HEK293 (cell line): ENCODE data around the gene FBXO2.
"Not testable (repeated sequence)": the region's sequence is repeated elsewhere in the genome, so short reads cannot be mapped to it uniquely, and the experiment has no call there.

Experiments
- CTCF ChIA-PET: fragments of 350-600 bp; formaldehyde crosslinking; extraction: SDS; loops from one replicate; lab custom pipeline; 2021; ENCODE audit warnings: antibody characterized with exemption; lab: Yijun Ruan, JAX
- POLR2A ChIA-PET: fragments of 300-600 bp; formaldehyde crosslinking; extraction: SDS; loops from one replicate; lab custom pipeline; 2020; ENCODE audit warnings: antibody characterized with exemption, inconsistent platforms; lab: Yijun Ruan, JAX
- H3K27ac ChIP-seq: fragments of 200-500 bp; sonication (Bioruptor generic); 2 replicates; pipeline ENCODE4 v1.5.1; 2014; ENCODE audit warnings: low read depth, low read length, control low read depth, inconsistent platforms; ENCODE audit errors: extremely low read depth
- H3K36me3 ChIP-seq, 2 experiments: fragments of 200-500 bp in 1 of 2; sonication (Bioruptor generic) in 1 of 2; 1 replicate in 1 of 2; 2 replicates in 1 of 2; pipeline ENCODE4 v1.5.1; 2014 to 2017; ENCODE audit warnings: inconsistent platforms in 2 of 2, low read length in 2 of 2; ENCODE audit not compliant: control insufficient read depth in 2 of 2, insufficient read depth in 1 of 2
- H3K4me1 ChIP-seq: fragments of 200-500 bp; sonication (Bioruptor generic); 2 replicates; pipeline ENCODE4 v1.5.1; 2014; ENCODE audit warnings: mild to moderate bottlenecking, low read length, inconsistent platforms; ENCODE audit not compliant: control insufficient read depth, insufficient read depth
- H3K4me3 ChIP-seq: 2 replicates; pipeline ENCODE4 v1.5.1; 2011; ENCODE audit warnings: low read depth, mild to moderate bottlenecking, control low read depth, low read length, moderate library complexity
- H3K9me3 ChIP-seq: fragments of 200-500 bp; sonication (Bioruptor generic); 2 replicates; pipeline ENCODE4 v1.5.1; 2014; ENCODE audit warnings: low read depth, low read length, inconsistent platforms; ENCODE audit not compliant: control insufficient read depth, insufficient read depth
- KLF16 ChIP-seq: fragments of 450-650 bp; formaldehyde crosslinking; IDR thresholded peaks from 2 replicates; pipeline ENCODE4 v1.5.1; 2017; ENCODE audit warnings: missing biosample characterization, missing genetic modification characterization
- SETDB1 ChIP-seq: IDR thresholded peaks from one replicate; pipeline ENCODE4 v1.6.1; 2017; ENCODE audit warnings: mild to moderate bottlenecking, low read length, moderate library complexity, mixed read lengths; ENCODE audit not compliant: insufficient read length
- SP3 ChIP-seq: fragments of 450-650 bp; formaldehyde crosslinking; IDR thresholded peaks from 2 replicates; pipeline ENCODE4 v1.5.1; 2016; ENCODE audit warnings: missing biosample characterization, missing genetic modification characterization
- ZNF391 ChIP-seq: fragments of 450-650 bp; formaldehyde crosslinking; IDR thresholded peaks from 2 replicates; pipeline ENCODE4 v1.5.1; 2016; ENCODE audit warnings: low read depth, missing biosample characterization, missing genetic modification characterization, borderline replicate concordance
- ZNF501 ChIP-seq: fragments of 450-650 bp; formaldehyde crosslinking; IDR thresholded peaks from 2 replicates; pipeline ENCODE4 v1.5.1; 2016; ENCODE audit warnings: missing biosample characterization, missing genetic modification characterization
- ZNF561 ChIP-seq: fragments of 450-650 bp; IDR thresholded peaks from 2 replicates; pipeline ENCODE4 v1.5.1; 2018; ENCODE audit warnings: missing biosample characterization, missing genetic modification characterization, borderline replicate concordance
- ZNF654 ChIP-seq: fragments of 450-650 bp; formaldehyde crosslinking; IDR thresholded peaks from 2 replicates; pipeline ENCODE4 v1.5.1; 2016; ENCODE audit warnings: low read depth, missing biosample characterization, missing genetic modification characterization
- ZNF660 ChIP-seq: fragments of 450-650 bp; IDR thresholded peaks from 2 replicates; pipeline ENCODE4 v1.5.1; 2018; ENCODE audit warnings: missing biosample characterization, mild to moderate bottlenecking, missing genetic modification characterization
- ZNF664 ChIP-seq: fragments of 450-650 bp; formaldehyde crosslinking; IDR thresholded peaks from 2 replicates; pipeline ENCODE4 v1.5.1; 2016; ENCODE audit warnings: missing biosample characterization, missing genetic modification characterization
- TF ChIP-seq, protein P1 (sequence below): fragments of 450-650 bp; formaldehyde crosslinking; IDR thresholded peaks from 2 replicates; pipeline ENCODE4 v1.5.1; 2016; ENCODE audit warnings: missing biosample characterization, missing genetic modification characterization
- TF ChIP-seq, protein P2 (sequence below): fragments of 450-650 bp; formaldehyde crosslinking; IDR thresholded peaks from 2 replicates; pipeline ENCODE4 v1.5.1; 2016; ENCODE audit warnings: missing biosample characterization, missing genetic modification characterization
- TF ChIP-seq, protein P3 (sequence below): fragments of 450-650 bp; formaldehyde crosslinking; IDR thresholded peaks from 2 replicates; pipeline ENCODE4 v1.5.1; 2016; ENCODE audit warnings: missing biosample characterization, missing genetic modification characterization
- TF ChIP-seq, protein P4 (sequence below): fragments of 450-650 bp; formaldehyde crosslinking; IDR thresholded peaks from 2 replicates; pipeline ENCODE4 v1.5.1; 2016; ENCODE audit warnings: missing biosample characterization, missing genetic modification characterization

Gene FBXO2

DNA sequence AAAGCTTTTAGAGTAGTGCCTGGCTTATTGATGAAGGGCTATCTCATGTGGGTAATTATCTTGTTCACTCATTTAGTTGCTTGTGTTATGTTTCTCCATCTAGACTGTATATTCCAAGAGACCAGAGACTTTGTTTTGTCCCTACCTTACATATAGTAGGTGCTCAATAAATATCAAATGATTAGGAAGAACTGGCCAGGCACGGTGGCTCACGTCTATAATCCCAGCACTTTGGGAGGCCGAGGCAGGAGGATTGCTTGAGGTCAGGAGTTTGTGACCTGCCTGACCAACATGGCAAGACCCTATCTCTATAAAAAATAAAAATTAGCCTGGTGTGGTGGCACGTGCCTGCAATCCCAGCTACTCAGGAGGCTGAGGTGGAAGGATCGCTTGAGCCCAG lies 9.0 kb downstream of the FBXO2 start:
- ChIA-PET CTCF (interaction anchor here (0.6 to 5.7 kb wide), 38 partner anchors 11 to 1698 kb away, joined by 3 to 95 read pairs (median 4); partner anchors contain the start of gene NPPA), POLR2A (interaction anchor here (1.3 kb wide), 1 partner anchor 10 kb away, joined by 3 read pairs; no protein-coding TSS in a partner anchor)
- TF ChIP-seq ZNF664 (peak; percentile 94), ZNF501 (tag by site-specific recombination) (no peak)
- Histone ChIP-seq H3K9me3 (no peaks in the 10 kb centered on the region), H3K36me3 (no peaks in the 10 kb centered on the region), H3K4me1 (no peaks in the 10 kb centered on the region), H3K27ac (no peak overlapping the region), H3K4me3 (no peak overlapping the region)

DNA sequence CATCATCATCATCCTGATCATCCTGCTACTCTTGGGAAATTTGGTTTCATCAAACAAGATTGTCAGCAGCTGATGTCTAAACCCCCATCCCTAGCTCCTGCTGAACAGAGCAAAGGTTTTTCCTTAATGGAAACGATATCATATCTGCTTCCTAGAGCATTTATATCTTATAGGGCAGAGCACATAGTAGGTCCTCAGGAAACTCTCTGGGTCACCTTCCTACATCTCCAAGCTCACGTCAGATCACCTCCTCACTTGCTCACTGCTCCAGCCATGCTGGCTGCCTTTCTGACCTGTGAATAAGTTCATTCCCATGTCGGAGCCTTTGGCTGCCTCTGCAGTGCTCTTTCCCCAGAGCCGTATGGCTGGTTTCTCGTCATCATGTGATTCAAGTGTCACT lies 10.4 kb downstream of the FBXO2 start:
- no peak for TF ChIP-seq KLF16 (tag by site-specific recombination)
- TF ChIP-seq, protein P1, sequence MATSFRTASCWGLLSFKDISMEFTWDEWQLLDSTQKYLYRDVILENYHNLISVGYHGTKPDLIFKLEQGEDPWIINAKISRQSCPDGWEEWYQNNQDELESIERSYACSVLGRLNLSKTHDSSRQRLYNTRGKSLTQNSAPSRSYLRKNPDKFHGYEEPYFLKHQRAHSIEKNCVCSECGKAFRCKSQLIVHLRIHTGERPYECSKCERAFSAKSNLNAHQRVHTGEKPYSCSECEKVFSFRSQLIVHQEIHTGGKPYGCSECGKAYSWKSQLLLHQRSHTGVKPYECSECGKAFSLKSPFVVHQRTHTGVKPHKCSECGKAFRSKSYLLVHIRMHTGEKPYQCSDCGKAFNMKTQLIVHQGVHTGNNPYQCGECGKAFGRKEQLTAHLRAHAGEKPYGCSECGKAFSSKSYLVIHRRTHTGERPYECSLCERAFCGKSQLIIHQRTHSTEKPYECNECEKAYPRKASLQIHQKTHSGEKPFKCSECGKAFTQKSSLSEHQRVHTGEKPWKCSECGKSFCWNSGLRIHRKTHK (tag by site-specific recombination) = no peak
- TF ChIP-seq, protein P2, sequence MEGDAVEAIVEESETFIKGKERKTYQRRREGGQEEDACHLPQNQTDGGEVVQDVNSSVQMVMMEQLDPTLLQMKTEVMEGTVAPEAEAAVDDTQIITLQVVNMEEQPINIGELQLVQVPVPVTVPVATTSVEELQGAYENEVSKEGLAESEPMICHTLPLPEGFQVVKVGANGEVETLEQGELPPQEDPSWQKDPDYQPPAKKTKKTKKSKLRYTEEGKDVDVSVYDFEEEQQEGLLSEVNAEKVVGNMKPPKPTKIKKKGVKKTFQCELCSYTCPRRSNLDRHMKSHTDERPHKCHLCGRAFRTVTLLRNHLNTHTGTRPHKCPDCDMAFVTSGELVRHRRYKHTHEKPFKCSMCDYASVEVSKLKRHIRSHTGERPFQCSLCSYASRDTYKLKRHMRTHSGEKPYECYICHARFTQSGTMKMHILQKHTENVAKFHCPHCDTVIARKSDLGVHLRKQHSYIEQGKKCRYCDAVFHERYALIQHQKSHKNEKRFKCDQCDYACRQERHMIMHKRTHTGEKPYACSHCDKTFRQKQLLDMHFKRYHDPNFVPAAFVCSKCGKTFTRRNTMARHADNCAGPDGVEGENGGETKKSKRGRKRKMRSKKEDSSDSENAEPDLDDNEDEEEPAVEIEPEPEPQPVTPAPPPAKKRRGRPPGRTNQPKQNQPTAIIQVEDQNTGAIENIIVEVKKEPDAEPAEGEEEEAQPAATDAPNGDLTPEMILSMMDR = no peak
- ChIA-PET POLR2A (interaction anchor here (0.6 to 0.7 kb wide), 3 partner anchors 143 to 636 kb away, joined by 3 to 11 read pairs (median 3); no protein-coding TSS in a partner anchor), CTCF (interaction anchor here (0.7 to 5.7 kb wide), 20 partner anchors 9 to 1168 kb away, joined by 3 to 95 read pairs (median 4); partner anchors contain the start of genes AGTRAP and FBXO2)
- Histone ChIP-seq H3K27ac (no peak overlapping the region), H3K4me1 (no peaks in the 10 kb centered on the region), H3K4me3 (no peak overlapping the region), H3K9me3 (no peaks in the 10 kb centered on the region), H3K36me3 (no peaks in the 10 kb centered on the region)

DNA sequence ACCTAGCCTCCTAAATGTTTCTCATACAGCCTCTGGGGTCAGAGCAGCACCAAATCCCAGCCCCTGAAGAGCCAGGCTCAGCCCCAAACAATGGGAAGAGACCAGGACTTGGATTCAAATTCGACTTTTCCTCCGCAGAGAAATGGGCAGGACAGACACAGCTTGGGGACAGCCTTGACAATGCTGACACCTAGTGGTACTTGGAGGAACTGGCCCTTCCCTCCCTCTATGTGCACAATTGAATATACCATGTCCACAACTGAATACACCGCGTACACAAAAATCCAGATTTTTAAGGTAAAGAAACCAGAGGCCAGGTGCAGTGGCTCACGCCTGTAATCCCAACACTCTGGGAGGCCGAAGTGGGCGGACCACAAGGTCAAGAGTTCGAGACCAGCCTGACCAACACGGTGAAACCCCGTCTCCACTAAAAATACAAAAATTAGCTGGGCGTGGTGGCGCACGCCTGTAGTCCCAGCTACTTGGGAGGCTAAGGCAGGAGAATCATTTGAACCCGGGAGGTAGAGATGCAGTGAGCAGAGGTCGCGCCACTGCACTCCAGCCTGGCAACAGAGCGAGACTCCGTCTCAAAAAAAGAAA lies 11.7 kb downstream of the FBXO2 start:
- H3K27ac ChIP-seq, H3K36me3 ChIP-seq, H3K4me1 ChIP-seq, H3K9me3 ChIP-seq, POLR2A ChIA-PET, H3K4me3 ChIP-seq: not testable (repeated sequence)
- TF ChIP-seq ZNF391 (tag by site-specific recombination) = 0 out of 2 replicates have a peak, but pooled peaks have one; percentile 35
- TF ChIP-seq ZNF561 (tag by site-specific recombination) = 0 out of 2 replicates have a peak, but pooled peaks have one; percentile 27
- TF ChIP-seq ZNF660 (tag by site-specific recombination) = peak; percentile 70; the same call in 1 of the 2 replicates
- TF ChIP-seq ZNF501 (tag by site-specific recombination) = 0 out of 2 replicates have a peak, but pooled peaks have one; percentile 60
- peak; percentile 91 for TF ChIP-seq ZNF654 (tag by site-specific recombination)
- TF ChIP-seq, protein P2 = peak; percentile 90
- CTCF ChIA-PET = interaction anchor here (0.6 to 5.7 kb wide), 29 partner anchors 8 to 878 kb away, joined by 3 to 95 read pairs (median 4); partner anchors contain the start of gene FBXO2

DNA sequence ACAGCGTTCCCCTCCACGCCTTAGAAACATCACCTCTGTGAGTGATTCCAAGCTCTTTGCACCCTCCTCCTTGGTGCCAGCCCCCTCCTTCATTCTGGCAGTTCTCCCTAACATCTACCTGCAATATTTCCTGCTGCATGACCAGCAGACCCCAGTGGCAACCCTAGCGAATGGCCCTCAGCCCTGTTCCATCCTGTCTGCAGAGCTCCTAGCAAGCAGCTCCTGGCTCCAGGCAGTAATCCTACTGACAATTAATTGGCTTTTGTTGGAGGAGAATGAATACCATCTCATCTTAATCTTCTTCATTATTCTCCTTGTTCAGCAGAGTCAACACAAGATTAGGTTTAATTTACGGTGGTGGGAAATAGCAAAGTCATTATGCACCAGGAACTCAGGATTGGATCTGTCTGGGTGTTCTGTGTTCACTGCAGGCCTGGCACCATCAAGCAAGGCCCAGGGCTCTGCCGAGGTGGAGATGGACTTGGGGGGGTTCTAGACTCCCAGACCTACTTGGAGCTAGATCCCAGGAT lies 12.4 kb downstream of the FBXO2 start:
- ChIA-PET POLR2A (no interaction called here), CTCF (interaction anchor here (0.6 to 5.7 kb wide), 21 partner anchors 8 to 879 kb away, joined by 3 to 95 read pairs (median 3); no protein-coding TSS in a partner anchor)
- no peaks in the 10 kb centered on the region for H3K4me1 ChIP-seq
- no peak overlapping the region for H3K27ac ChIP-seq
- H3K36me3 ChIP-seq = no peaks in the 10 kb centered on the region
- H3K4me3 ChIP-seq = no peak overlapping the region
- H3K9me3 ChIP-seq = no peaks in the 10 kb centered on the region
- TF ChIP-seq, protein P3, sequence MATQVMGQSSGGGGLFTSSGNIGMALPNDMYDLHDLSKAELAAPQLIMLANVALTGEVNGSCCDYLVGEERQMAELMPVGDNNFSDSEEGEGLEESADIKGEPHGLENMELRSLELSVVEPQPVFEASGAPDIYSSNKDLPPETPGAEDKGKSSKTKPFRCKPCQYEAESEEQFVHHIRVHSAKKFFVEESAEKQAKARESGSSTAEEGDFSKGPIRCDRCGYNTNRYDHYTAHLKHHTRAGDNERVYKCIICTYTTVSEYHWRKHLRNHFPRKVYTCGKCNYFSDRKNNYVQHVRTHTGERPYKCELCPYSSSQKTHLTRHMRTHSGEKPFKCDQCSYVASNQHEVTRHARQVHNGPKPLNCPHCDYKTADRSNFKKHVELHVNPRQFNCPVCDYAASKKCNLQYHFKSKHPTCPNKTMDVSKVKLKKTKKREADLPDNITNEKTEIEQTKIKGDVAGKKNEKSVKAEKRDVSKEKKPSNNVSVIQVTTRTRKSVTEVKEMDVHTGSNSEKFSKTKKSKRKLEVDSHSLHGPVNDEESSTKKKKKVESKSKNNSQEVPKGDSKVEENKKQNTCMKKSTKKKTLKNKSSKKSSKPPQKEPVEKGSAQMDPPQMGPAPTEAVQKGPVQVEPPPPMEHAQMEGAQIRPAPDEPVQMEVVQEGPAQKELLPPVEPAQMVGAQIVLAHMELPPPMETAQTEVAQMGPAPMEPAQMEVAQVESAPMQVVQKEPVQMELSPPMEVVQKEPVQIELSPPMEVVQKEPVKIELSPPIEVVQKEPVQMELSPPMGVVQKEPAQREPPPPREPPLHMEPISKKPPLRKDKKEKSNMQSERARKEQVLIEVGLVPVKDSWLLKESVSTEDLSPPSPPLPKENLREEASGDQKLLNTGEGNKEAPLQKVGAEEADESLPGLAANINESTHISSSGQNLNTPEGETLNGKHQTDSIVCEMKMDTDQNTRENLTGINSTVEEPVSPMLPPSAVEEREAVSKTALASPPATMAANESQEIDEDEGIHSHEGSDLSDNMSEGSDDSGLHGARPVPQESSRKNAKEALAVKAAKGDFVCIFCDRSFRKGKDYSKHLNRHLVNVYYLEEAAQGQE (tag by site-specific recombination) = no peak
- TF ChIP-seq SETDB1 = no peak
- no peak for TF ChIP-seq SP3 (tag by site-specific recombination)
- TF ChIP-seq, protein P4, sequence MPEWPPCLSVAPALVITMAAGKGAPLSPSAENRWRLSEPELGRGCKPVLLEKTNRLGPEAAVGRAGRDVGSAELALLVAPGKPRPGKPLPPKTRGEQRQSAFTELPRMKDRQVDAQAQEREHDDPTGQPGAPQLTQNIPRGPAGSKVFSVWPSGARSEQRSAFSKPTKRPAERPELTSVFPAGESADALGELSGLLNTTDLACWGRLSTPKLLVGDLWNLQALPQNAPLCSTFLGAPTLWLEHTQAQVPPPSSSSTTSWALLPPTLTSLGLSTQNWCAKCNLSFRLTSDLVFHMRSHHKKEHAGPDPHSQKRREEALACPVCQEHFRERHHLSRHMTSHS = no peak
